Suprapubic skin (tissue), 4 donors: ENCODE data around the gene NR2F2. TPM values are rescaled to one million over a fixed set of nuclear protein-coding genes. Genes with fewer than 3 reads are reported as not detected.

Experiments
- DNase-seq, 2 donors: peaks; one replicate each; pipeline ENCODE4 v3.0.0-alpha.2; 2019; ENCODE audit warnings: low spot score in 2 of 2
- H3K27ac ChIP-seq: fragments of 200-600 bp; sonication (generic); one replicate; pipeline ENCODE4 v1.5.1; 2019
- H3K27me3 ChIP-seq: fragments of 200-600 bp; sonication (generic); one replicate; pipeline ENCODE4 v1.5.1; 2019
- H3K36me3 ChIP-seq: fragments of 200-600 bp; sonication (generic); one replicate; pipeline ENCODE4 v1.5.1; 2019
- H3K4me1 ChIP-seq: fragments of 200-600 bp; sonication (generic); one replicate; pipeline ENCODE4 v1.5.1; 2019
- H3K4me3 ChIP-seq: fragments of 200-600 bp; sonication (generic); one replicate; pipeline ENCODE4 v1.5.1; 2019; ENCODE audit warnings: mild to moderate bottlenecking
- H3K9me3 ChIP-seq: fragments of 200-600 bp; sonication (generic); one replicate; pipeline ENCODE4 v1.5.1; 2019
- EP300 ChIP-seq: sonication (generic); formaldehyde crosslinking; IDR thresholded peaks from one replicate; pipeline ENCODE4 v1.6.1; 2017; ENCODE audit warnings: antibody characterized with exemption
- POLR2A ChIP-seq, 2 donors: fragments of 450-650 bp; IDR thresholded peaks; one replicate each; pipeline ENCODE4 v1.6.1; 2017; ENCODE audit warnings: antibody characterized with exemption in 2 of 2, mild to moderate bottlenecking in 2 of 2, moderate library complexity in 2 of 2
- POLR2AphosphoS5 ChIP-seq, 3 donors: sonication (generic); formaldehyde crosslinking; IDR thresholded peaks; one replicate each; pipeline ENCODE4 v1.6.1; 2017; ENCODE audit warnings: antibody characterized with exemption in 3 of 3
- WGBS: methylation state at CpG from one replicate; pipeline ENCODE4 v1.1.5; 2018; 5-methylcytosine and 5-hydroxymethylcytosine counted together
- total RNA-seq, 4 donors: library from RNA; depleted of rRNA; stranded (reverse); fragments of >200 nt; gene quantifications; one replicate each; pipeline ENCODE4 v1.1.0, GENCODE V29; 2016
- TF ChIP-seq, protein P1 (sequence below), 2 donors: fragments of 200-600 bp in 1 of 2; fragments of 450-650 bp in 1 of 2; sonication (generic) in 1 of 2; IDR thresholded peaks; one replicate each; pipeline ENCODE4 v1.5.1; 2016 to 2019; ENCODE audit warnings: antibody characterized with exemption in 2 of 2, mild to moderate bottlenecking in 1 of 2, moderate library complexity in 1 of 2

The NR2F2 gene
- total RNA-seq, 4 donors from 2014 or later, result 4.0 to 12.7 (median 7.1) TPM

DNA sequence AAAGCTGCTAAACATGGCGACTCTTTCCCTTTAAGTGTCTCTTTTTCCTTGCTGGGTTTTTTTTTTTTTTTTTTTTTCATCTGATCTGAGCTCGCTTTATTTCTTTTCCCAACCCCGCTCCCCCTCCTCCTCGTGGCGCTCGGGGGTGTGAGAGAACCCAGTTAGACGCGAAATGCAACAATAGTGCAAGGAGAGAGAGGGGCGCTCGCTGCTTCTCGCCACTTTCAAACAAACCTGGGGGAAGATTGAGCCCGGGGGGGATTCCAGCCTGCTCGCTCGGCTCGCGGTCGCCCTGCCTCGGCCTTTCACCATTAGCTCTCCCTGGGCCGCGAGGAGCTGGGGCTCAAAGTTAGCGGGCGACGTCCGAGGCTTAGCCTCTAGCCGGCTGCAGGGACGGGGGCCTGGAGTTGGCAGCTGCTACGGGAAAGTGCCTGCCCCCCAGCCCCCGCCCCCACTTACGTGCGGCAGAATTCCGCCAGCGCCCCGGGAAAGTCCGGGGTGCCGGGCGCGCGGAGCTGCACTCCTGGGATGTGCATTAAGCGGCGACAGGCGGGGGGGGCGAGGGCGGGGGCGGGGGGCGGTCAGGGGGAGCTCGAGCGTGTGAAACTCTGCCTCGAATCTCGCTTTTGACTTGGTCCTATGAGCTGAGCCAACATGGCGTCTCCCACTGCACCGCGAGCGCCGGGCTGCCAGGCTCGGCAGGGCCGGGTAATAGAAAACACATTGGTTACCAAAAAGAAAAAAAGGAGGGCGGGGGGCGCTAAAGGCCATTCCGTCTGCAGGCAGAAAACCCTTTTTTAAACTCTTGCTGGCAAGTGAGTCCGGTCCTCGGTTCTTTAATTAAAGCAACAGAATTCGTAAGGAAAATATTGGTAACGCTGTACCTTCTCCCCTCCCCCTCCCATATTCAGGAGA is 10.4 kb downstream of the NR2F2 start:
- Histone ChIP-seq H3K36me3 (no peaks in the 10 kb centered on the region), H3K9me3 (no peaks in the 10 kb centered on the region), H3K4me1 (peaks cover 9% of the 10 kb centered on the region), H3K4me3 (peak overlapping the region; percentile 71), H3K27ac (peak overlapping the region; percentile 90), H3K27me3 (peaks cover 19% of the 10 kb centered on the region)
- 3% methylated on average over 45 of the region's 63 CpGs for WGBS
- no peak for TF ChIP-seq POLR2AphosphoS5 (IDR thresholded peaks at IDR 0.05)
- TF ChIP-seq POLR2A (IDR thresholded peaks at IDR 0.05), result no peak
- TF ChIP-seq, protein P1, sequence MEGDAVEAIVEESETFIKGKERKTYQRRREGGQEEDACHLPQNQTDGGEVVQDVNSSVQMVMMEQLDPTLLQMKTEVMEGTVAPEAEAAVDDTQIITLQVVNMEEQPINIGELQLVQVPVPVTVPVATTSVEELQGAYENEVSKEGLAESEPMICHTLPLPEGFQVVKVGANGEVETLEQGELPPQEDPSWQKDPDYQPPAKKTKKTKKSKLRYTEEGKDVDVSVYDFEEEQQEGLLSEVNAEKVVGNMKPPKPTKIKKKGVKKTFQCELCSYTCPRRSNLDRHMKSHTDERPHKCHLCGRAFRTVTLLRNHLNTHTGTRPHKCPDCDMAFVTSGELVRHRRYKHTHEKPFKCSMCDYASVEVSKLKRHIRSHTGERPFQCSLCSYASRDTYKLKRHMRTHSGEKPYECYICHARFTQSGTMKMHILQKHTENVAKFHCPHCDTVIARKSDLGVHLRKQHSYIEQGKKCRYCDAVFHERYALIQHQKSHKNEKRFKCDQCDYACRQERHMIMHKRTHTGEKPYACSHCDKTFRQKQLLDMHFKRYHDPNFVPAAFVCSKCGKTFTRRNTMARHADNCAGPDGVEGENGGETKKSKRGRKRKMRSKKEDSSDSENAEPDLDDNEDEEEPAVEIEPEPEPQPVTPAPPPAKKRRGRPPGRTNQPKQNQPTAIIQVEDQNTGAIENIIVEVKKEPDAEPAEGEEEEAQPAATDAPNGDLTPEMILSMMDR (IDR thresholded peaks at IDR 0.05), result no peak
- TF ChIP-seq EP300, result no peak
- DNase-seq, result no peak

DNA sequence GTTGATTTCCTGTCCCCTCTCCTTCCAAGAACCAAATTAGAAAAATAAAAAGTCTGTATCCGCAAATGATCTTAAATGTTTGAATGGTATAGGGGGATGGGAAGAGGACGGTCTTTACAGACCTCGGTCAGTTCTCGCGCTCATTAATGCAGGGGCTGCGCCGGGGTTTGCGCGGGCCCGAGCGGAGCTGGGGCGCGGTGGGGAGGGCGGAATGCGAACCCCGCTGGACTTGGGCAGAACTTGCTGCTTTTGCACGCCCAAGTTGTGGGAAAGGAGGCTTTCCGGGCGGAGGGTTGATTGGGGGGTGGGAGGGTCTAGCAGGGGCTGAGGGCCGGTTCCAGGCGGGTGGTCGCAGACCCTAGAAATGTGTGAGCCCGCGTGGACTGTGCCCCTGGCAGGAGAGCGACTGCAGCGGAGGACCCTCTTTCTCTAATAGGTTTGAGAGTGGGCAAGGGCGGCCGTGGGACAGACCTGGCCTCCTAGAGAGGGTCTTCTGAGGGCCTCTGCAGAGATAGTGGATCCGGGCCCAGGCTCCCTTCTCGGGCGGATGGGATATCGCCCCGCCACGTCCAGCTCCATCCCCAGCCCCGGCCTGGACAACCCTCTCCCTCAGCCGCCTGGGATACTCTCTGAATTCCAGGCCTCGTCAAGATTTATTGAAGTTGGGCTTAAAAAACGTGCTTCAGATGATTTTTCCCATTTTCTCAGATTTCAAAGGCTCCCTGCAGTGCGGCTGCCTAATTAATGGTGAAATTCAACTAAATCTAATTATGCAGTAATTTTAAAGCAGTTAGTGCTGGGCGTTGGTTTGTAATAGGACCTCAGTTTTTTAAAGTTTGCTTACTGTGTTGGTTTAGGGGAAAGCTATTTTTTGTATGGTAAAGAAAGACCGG is 11.3 kb downstream of the NR2F2 start:
- WGBS, result 58% methylated on average over 40 of the region's 41 CpGs
- DNase-seq, result no peak
- H3K9me3 ChIP-seq, result no peaks in the 10 kb centered on the region

DNA sequence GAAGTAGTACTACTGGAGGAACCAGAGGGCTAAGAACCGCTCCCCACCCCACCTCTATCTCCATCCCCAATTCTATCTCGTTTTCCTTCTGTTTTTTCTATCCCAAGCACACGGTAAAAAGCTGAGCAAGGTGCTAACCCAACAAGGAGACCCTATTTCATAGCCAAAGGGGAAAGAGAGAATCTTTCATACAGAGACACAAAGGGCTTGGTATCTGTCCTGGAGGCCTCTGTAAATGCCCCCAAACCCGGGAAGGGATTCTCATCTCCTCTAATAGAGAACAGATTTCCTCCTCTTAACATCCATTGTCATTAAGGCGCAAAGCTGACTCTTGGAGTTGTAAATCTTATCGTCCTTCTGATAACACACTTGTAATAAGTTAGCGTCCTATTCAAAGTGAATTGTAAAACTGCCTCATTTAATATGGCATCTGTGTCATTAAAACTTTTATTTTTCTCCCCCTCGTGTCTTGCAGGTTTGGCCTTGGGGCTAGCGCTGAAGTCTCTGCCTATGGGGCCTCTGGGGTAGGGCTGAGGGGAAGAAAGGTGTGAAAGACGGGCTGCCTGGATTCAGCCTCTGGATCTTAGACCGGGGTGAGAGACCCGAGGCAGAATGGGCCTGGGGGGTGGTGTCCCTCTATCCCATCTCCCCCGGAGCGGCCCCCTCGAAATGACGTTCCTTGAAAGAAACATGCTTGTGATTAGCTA is 12.1 kb downstream of the NR2F2 start:
- WGBS, result 63% methylated on average over 15 of the region's 16 CpGs
- TF ChIP-seq, protein P1 (IDR thresholded peaks at IDR 0.05), result no peak
- TF ChIP-seq POLR2A (IDR thresholded peaks at IDR 0.05) (no peak), POLR2AphosphoS5 (IDR thresholded peaks at IDR 0.05) (no peak), EP300 (no peak)
- peaks cover 11% of the 10 kb centered on the region for H3K4me1 ChIP-seq
- peak overlapping the region; percentile 90 for H3K27ac ChIP-seq
- H3K9me3 ChIP-seq, result no peaks in the 10 kb centered on the region
- H3K36me3 ChIP-seq, result no peaks in the 10 kb centered on the region
- no peak for DNase-seq
- peaks cover 24% of the 10 kb centered on the region for H3K27me3 ChIP-seq
- peak overlapping the region; percentile 71 for H3K4me3 ChIP-seq

More for the DNA sequence above, 11.3 kb downstream of the NR2F2 start:
- Histone ChIP-seq H3K4me1 (peaks cover 11% of the 10 kb centered on the region), H3K27me3 (peaks cover 20% of the 10 kb centered on the region), H3K27ac (peak overlapping the region; percentile 90), H3K36me3 (no peaks in the 10 kb centered on the region), H3K4me3 (peak overlapping the region; percentile 71)
- TF ChIP-seq POLR2AphosphoS5 (IDR thresholded peaks at IDR 0.05), result no peak

DNA sequence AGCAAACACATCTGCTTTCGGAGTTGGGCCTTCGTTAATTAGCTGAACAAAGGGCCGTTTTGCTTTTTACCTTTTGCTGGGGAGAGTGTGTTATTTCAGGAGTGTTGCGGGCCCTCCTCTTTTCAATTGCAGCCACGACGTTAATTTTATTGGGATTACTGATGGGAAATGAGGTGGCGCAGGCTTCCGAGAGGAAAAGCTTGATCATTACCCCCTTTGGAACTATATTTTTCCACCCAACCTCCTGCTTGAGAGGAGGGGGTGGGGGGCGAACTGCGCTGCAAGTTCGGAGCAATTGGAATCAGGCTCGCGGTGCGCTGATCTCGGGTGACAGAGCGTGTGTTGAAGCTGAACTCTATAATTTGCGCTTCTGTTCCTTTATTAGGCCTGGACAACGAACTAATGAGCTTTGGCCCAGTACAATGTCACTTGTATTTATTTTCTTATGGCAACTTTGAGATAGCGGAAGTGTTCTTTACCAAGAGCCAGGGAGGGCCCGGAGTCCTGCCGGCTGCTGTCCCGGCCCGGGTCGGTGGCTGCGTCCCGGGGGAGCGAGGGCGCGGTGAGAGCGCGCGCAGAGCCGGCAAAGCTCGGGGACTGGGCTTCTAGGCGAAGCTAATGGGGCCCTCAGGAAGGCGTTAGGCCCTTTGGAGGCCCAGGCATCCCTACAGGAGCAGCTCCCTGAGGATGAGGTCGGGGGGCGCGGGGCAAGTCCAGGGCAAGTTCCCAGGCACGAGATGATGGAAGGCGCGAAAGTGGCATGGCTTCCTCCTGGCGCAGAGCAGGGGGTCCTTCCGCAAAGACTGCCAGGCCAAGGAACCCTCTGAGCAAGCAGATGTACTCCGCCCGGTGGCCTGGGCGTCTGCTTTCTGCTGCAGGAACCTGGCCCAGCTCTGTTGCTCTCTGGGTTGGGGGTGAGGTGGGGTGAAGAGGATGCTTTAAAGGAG is 12.9 kb downstream of the NR2F2 start:
- Histone ChIP-seq H3K4me1 (peaks cover 11% of the 10 kb centered on the region), H3K27me3 (peaks cover 24% of the 10 kb centered on the region)

More for the DNA sequence above, 12.9 kb downstream of the NR2F2 start:
- Histone ChIP-seq H3K9me3 (no peaks in the 10 kb centered on the region), H3K27ac (peak overlapping the region; percentile 90), H3K4me3 (peak overlapping the region; percentile 71), H3K36me3 (no peaks in the 10 kb centered on the region)
- DNase-seq, result no peak
- TF ChIP-seq, protein P1 (IDR thresholded peaks at IDR 0.05), result no peak
- TF ChIP-seq EP300 (no peak), POLR2A (IDR thresholded peaks at IDR 0.05) (no peak), POLR2AphosphoS5 (IDR thresholded peaks at IDR 0.05) (no peak)
- 83% methylated on average over 40 of the region's 47 CpGs for WGBS
